Hepatic stellate cell (primary cell): Measurements from ENCODE around the gene REXO5.
"Not testable (repeated sequence)": the region's sequence is repeated elsewhere in the genome, so short reads cannot be mapped to it uniquely, and the experiment has no call there.

Experiments used
- DNase-seq: peaks from one replicate; pipeline ENCODE4 v3.0.0; 2011; ENCODE audit warnings: low spot score

Gene REXO5

GRCh38 chr16:20849589-20850390 is 43.5 kb downstream of the REXO5 start:
- peak; percentile 28 for DNase-seq

- no peak for DNase-seq
Measured at GRCh38 chr16:20850981-20851380, 44.7 kb downstream of the REXO5 start.

GRCh38 chr16:20851601-20852000 is 45.3 kb downstream of the REXO5 start:
- peak; percentile 51 for DNase-seq

- no peak for DNase-seq
Measured at GRCh38 chr16:20853143-20853542, 46.8 kb downstream of the REXO5 start.

- no peak for DNase-seq
Measured at GRCh38 chr16:20853981-20854620, 47.8 kb downstream of the REXO5 start.

- no peak for DNase-seq
Measured at GRCh38 chr16:20854963-20855362, 48.6 kb downstream of the REXO5 start.

GRCh38 chr16:20857281-20857680 is 51.0 kb downstream of the REXO5 start:
- DNase-seq, result no peak

GRCh38 chr16:20859229-20859628 is 52.9 kb downstream of the REXO5 start:
- no peak for DNase-seq

GRCh38 chr16:20859699-20860098 is 53.4 kb downstream of the REXO5 start:
- DNase-seq, result no peak

GRCh38 chr16:20860361-20860760 is 54.0 kb downstream of the REXO5 start:
- DNase-seq, result no peak

- DNase-seq, result not testable (repeated sequence)
Measured at GRCh38 chr16:20860995-20861394, 54.7 kb downstream of the REXO5 start.

GRCh38 chr16:20862162-20862960 is 56.0 kb downstream of the REXO5 start:
- no peak for DNase-seq

GRCh38 chr16:20864376-20864775 is 58.0 kb downstream of the REXO5 start:
- not testable (repeated sequence) for DNase-seq

GRCh38 chr16:20865420-20866131 is 59.2 kb downstream of the REXO5 start:
- peak; percentile 38 for DNase-seq

GRCh38 chr16:20866145-20866772 is 59.9 kb downstream of the REXO5 start:
- DNase-seq, result peak; percentile 53

GRCh38 chr16:20866801-20867200 is 60.5 kb downstream of the REXO5 start:
- no peak for DNase-seq

- DNase-seq, result no peak
Measured at GRCh38 chr16:20867585-20867984, 61.3 kb downstream of the REXO5 start.

GRCh38 chr16:20868890-20869289 is 62.6 kb downstream of the REXO5 start:
- DNase-seq, result peak; percentile 38

- no peak for DNase-seq
Measured at GRCh38 chr16:20870122-20870820, 63.9 kb downstream of the REXO5 start.

- no peak for DNase-seq
Measured at GRCh38 chr16:20871258-20871657, 64.9 kb downstream of the REXO5 start.
